AG04450 (cell line): ENCODE data around the gene EXOC3L4. TPM values are rescaled to one million over a fixed set of nuclear protein-coding genes. Genes with fewer than 3 reads are reported as not detected.

Experiments used
- CTCF ChIA-PET: fragments of 300-600, 350-600 bp; formaldehyde crosslinking; extraction: SDS; loops from one replicate; lab custom pipeline; 2022; ENCODE audit warnings: antibody characterized with exemption, inconsistent platforms; lab: Charles Lee
- POLR2A ChIA-PET: fragments of 350-600 bp; formaldehyde crosslinking; extraction: SDS; loops from one replicate; lab custom pipeline; 2021; ENCODE audit warnings: antibody characterized with exemption, inconsistent platforms; lab: Yijun Ruan, JAX
- DNase-seq: peaks from one replicate; pipeline ENCODE4 v3.0.0-alpha.2; 2011; ENCODE audit warnings: low read depth, low spot score
- H3K27ac ChIP-seq: one replicate; pipeline ENCODE4 v1.5.1; 2012; ENCODE audit warnings: low read depth, low read length, control low read depth
- H3K27me3 ChIP-seq: one replicate; pipeline ENCODE4 v1.6.0; 2012; ENCODE audit warnings: low read length; ENCODE audit not compliant: control insufficient read depth, insufficient read depth
- H3K4me3 ChIP-seq: 2 replicates; pipeline ENCODE4 v1.5.1; 2011; ENCODE audit warnings: mild to moderate bottlenecking, low read depth, low read length, control low read depth
- H3K9me3 ChIP-seq: 2 replicates; pipeline ENCODE4 v1.5.1; 2012; ENCODE audit warnings: low read length; ENCODE audit not compliant: control insufficient read depth, insufficient read depth
- CTCF ChIP-seq: IDR thresholded peaks from 2 replicates; pipeline ENCODE4 v1.5.1; 2011; ENCODE audit warnings: low read depth, low read length, control low read depth, inconsistent platforms
- polyA plus RNA-seq: library from polyadenylated mRNA; depleted of rRNA; stranded (reverse); fragments of >200 nt; gene quantifications from 2 replicates; pipeline ENCODE4 v1.2.3, GENCODE V29; 2011

The EXOC3L4 gene
- polyA plus RNA-seq, 1 experiment: not detected

GRCh38 chr14:103086771-103087342 lies 7.7 kb upstream of the EXOC3L4 start:
- ChIA-PET POLR2A (no interaction called here), CTCF (interaction anchor here (0.6 to 1.1 kb wide), 3 partner anchors 11 to 397 kb away, joined by 4 read pairs; no protein-coding TSS in a partner anchor)
- Histone ChIP-seq H3K27ac (no peak overlapping the region), H3K9me3 (no peaks in the 10 kb centered on the region; the same call in 1 of the 2 replicates), H3K27me3 (peaks cover 30% of the 10 kb centered on the region), H3K4me3 (no peak overlapping the region)
- no peak for TF ChIP-seq CTCF
- DNase-seq: no peak

- Histone ChIP-seq H3K27me3 (peaks cover 30% of the 10 kb centered on the region), H3K27ac (no peak overlapping the region), H3K9me3 (no peaks in the 10 kb centered on the region; the same call in 1 of the 2 replicates), H3K4me3 (no peak overlapping the region)
- no peak for TF ChIP-seq CTCF
- ChIA-PET POLR2A (no interaction called here), CTCF (interaction anchor here (1.1 kb wide), 2 partner anchors 11 to 205 kb away, joined by 4 read pairs; no protein-coding TSS in a partner anchor)
- no peak for DNase-seq
These were observed 7.1 kb upstream of the EXOC3L4 start for GRCh38 chr14:103087343-103087835.

GRCh38 chr14:103088921-103089320 lies 5.6 kb upstream of the EXOC3L4 start:
- DNase-seq: no peak
- Histone ChIP-seq H3K4me3 (no peak overlapping the region), H3K27me3 (peaks cover 30% of the 10 kb centered on the region), H3K27ac (no peak overlapping the region), H3K9me3 (no peaks in the 10 kb centered on the region; the same call in 1 of the 2 replicates)
- CTCF ChIA-PET: no interaction called here
- no peak for TF ChIP-seq CTCF
- POLR2A ChIA-PET: no interaction called here

- no peak overlapping the region for H3K27ac ChIP-seq
- no peaks in the 10 kb centered on the region for H3K9me3 ChIP-seq
- POLR2A ChIA-PET: interaction anchor here (0.6 kb wide), 1 partner anchor 329 kb away, joined by 8 read pairs; no protein-coding TSS in a partner anchor
- TF ChIP-seq CTCF: no peak
- DNase-seq: no peak
- CTCF ChIA-PET: no interaction called here
- peaks cover 25% of the 10 kb centered on the region for H3K27me3 ChIP-seq
- no peak overlapping the region for H3K4me3 ChIP-seq
These were observed 4.9 kb upstream of the EXOC3L4 start for GRCh38 chr14:103089386-103090335.
